Measurements from ENCODE around the gene DUSP14.

Gene DUSP14

DNA sequence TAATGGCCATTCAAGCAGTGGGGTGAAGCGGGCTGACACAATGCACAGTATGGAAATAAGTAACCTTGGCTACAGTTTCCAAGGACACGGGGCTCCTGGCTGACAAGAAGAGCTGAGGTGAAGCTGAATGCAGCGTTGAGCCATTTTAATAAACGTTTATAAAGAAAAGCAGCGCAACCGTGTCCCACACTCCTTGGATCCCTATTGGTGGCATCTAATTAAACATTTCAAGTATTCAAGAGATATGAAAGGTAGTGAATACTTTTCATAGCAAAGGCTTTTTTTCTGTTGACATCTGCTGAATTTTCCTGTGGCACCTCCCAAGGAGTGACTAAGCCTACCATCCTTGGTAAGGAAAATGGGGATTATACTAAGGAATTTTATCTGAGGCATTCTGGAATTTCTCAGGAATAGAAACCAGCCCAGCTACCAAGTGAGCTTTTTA lies 26.5 kb downstream of the DUSP14 start:
- no peak for DNase-seq (ENCODE audit: low read depth)

DNA sequence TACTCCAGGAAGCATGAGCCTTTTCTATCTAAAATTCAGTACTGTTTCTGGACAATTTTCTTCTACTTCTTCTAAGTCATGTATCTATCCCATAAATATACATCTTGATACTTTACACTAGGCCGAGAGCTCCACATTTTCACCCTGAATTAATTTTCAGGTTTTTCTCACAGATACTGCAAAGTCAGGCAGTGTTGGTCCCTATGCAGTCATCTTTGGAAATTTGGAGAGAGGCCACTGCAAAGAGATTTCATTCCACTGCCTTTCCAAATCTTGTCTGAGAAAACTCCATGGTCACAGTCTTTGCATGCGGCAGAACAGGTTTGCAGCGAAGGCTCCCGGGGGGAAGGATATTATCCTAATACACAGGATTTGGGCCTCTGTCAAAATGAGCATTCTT lies 28.2 kb downstream of the DUSP14 start:
- DNase-seq (ENCODE audit: low read depth): no peak

DNA sequence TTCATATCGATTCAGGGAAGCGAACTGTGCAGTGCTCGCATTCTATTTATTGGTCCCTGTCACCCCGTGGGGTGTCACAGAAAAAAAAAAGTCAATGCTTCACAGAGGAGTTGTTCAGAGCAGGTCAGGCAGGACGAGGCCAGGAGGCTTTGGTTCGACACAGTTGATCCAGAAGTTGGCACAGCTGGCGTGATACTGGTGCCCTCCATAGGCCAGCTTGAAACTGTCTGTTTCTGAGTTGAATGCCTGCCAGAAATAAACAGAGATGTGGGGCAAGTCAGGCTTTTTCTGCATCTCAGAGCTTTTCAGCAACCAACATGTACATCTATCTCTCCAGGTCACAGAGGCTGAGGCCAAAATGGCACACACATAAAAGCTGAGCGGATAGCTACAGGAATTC lies 29.1 kb downstream of the DUSP14 start:
- DNase-seq (ENCODE audit: low read depth): peak; percentile 54

DNA sequence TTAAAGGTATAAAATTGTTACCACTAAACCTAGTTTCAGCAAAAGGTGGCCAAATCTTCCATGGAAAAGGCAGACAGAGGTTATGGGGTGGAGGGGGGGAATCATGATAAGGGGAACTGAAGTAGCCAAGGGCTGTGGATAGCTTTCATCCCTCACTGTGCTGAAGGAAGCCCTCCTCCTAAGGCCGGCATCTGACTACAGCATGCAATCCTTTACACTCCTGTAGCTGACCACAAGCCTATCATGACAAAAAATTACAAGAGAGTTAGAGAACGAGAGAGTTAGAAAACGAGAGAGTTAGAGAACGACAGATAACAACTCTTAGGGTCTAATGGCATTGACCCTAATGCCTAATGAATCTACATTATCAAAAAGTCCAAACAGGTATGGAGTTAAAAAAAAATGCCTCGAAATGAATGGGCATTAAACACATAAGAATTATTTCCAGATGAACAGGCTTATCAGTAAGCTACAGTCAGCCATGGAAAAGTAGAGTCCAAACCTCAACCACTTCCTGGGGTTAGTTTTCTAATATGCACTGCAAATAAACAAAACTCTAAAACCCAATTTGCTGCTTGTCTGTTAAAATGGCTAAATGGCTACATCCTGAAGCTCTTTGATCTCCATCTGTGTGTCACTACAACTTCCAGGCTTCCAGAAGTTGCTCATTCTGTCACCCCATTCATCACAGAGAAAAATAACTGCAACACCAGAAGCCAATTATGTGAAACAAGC lies 29.7 kb downstream of the DUSP14 start:
- DNase-seq (ENCODE audit: low read depth): no peak

DNA sequence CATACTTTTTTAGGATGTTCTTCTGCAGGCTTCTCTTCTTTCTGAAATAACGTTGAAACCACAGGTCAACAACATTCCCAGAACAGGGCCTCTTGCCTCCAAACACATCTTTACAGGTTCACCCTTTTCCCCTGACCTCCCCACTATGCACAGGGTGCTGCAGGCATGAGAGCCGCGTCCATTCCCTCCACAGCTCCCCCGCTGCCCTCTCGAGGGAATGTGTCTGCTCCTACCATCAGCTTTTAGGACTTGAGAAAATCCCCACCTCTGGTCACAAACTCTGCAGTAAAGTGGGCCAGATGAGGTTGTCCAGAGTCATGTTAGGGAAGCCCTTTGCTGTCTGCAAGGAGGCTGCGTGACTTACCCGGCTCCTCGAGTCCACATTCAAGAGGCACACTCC lies 30.5 kb downstream of the DUSP14 start:
- DNase-seq (ENCODE audit: low read depth): no peak

- no peak for DNase-seq (ENCODE audit: low read depth)
These were observed 32.1 kb downstream of the DUSP14 start for GRCh38 chr17:37521821-37522220.

- no peak for DNase-seq (ENCODE audit: low read depth)
These were observed 34.1 kb downstream of the DUSP14 start for GRCh38 chr17:37523715-37524219.

- DNase-seq (ENCODE audit: low read depth): peak; percentile 39
These were observed 37.7 kb downstream of the DUSP14 start for GRCh38 chr17:37527249-37527851.

DNA sequence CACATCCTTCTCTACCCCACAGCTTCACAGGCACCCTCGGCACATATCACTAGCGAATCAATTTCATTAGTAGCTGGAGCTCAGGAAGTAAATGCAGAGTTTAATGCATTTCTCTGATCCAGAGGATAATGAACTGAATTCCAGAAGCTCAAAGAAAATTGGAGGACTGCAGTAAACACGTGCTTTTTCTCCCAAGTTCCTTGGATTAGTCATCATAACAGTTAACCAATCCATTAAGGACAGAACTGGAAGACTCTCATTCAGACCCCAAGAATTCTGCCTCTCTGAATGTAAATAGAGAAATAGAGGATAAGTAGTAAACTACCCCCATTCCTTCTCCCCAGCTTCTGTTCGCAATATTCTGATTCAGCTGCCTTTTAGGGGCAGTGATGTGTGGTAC lies 40.7 kb downstream of the DUSP14 start:
- DNase-seq (ENCODE audit: low read depth): no peak

DNA sequence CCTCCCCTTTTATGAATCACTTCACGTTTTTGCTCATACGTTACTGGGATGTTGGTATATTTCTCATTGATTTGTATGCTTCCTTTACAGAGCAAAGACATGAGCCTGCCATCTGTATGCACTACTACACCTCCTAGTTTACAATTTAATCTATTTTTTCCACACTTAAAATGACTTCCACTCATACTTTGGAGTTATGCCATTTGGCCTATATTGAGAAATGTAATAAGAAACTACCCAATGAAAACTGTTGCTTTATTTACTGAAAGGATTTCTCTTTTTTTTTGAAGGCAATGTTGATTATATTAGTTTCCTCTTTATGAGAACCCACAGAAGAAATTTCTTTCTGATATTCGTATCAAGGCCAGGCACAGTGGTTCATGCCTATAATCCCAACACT lies 43.1 kb downstream of the DUSP14 start:
- peak; percentile 31 for DNase-seq (ENCODE audit: low read depth)

GRCh38 chr17:37535906-37536305 lies 46.2 kb downstream of the DUSP14 start:
- DNase-seq (ENCODE audit: low read depth): no peak

DNA sequence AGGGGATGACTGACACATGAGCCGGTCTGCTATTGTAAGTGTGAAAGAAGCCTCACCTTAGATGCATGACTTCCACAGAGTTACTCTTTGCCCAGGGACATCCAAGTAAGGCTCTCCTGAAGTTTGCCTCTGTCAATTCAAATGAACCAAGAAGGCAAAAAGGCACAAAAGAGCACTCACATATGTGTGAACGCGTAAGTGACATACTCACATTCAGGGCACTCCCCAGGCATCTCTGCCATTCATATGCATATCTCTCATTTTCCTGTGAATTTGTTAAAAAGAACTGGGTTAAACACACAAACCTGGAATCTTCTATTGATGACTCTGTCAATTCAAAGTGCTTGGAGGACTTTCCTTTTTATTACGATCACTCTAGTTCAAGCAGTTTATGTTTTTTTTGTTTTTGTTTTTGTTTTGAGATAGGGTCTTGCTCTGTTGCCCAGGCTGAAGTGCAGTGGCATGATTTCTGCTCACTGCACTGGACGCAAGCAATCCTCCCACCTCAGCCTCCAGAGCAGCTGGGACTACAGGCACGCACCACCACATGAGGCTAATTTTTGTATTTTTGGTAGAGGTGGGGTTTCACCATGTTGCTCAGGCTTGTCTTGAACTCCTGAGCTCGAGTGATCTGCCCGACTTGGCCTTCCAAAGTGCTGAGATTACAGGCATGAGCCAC lies 49.4 kb downstream of the DUSP14 start:
- DNase-seq (ENCODE audit: low read depth): no peak

DNA sequence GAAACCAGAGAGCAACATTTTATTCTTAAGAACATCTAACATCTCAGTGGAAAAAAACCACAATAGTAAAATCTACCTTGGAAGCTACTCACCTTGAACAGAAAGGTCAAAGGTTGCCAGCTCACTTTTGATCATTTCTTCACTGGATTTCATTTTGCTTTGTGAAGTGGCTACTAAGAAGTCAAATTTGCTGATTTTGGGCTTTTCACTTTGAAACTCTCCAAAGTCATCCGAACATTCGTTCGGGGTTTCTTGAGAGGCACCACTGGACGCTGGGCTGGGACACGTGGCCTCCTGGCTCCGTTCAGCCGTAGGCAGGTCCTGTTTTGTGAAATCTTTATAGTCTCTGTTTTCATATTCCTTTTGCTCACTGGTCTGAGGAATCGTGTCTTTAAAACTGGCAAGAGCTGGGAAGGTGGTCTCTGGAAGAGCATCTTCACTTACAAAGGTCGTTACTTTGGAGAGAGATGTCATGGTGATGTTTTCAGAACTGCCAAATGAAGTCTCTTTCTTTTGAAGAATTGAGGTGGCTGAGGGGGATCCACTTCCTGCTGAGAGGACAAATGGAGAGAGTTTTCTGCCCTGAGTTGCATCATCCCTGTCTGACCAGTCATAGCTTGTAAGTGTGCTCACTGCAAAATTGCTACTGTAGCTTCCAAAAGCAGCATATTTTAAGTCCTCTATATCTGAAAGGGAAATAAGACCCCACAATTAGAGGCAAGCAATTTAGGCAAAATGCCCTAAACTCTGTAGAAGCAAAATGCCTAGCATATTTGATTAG lies 52.4 kb downstream of the DUSP14 start:
- DNase-seq (ENCODE audit: low read depth): peak; percentile 63

DNA sequence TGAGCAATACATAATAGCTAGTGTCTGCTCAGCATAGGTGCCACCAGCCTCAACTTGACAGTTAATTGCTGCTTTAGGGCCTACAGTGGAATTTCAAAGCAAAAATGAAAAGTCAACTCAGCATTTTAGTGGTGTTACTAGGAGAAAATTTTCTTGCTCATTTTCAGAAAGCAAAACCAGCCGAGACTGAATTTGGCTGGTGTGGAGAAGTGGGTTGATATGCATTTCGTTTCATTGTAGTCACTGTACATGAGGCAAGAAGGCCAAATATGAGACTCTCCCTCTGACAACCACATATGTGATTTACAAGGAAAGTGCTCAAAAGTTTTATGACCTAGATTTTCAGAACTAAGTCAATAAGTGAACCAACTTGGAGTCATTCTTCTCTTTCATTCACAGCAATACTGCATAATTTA lies 54.0 kb downstream of the DUSP14 start:
- no peak for DNase-seq (ENCODE audit: low read depth)

DNA sequence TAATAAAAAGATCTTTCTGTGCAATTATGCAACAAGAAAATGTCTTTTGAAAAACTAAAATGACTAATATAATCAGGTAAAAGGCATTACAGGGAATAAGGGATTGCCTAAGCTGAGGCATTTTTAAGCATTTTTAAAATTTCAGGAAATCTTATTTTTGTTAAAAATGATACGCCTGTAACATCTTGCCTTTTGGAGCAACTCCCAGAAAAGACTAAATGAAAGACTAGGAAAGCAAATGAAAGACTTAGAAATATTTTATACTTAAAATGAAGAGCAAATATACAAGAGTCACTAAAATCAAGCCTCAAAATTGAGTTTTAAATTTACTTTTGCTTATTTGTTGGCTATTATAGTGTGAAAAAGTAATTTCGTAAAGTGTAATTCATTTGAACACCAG lies 55.8 kb downstream of the DUSP14 start:
- no peak for DNase-seq (ENCODE audit: low read depth)

DNA sequence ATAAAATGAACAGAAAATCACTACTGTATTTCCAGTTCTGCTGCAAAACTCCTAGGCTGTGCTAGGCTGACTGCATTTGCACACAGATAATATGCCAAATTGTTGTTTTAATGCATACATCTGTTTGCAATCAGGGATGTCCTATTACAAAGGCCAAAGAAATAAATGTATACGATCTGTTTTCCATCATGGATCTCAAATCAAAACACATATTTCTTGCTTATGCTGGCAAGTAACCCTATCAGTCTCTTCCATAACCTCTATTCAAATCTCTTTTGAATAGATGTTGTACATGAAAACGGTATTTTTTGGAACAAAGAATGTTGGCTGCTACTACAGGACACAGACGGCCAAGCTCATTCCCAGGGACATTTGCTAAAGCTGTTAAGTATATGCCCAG lies 56.6 kb downstream of the DUSP14 start:
- DNase-seq (ENCODE audit: low read depth): peak; percentile 42

GRCh38 chr17:37547986-37548385 lies 58.3 kb downstream of the DUSP14 start:
- DNase-seq (ENCODE audit: low read depth): no peak

DNA sequence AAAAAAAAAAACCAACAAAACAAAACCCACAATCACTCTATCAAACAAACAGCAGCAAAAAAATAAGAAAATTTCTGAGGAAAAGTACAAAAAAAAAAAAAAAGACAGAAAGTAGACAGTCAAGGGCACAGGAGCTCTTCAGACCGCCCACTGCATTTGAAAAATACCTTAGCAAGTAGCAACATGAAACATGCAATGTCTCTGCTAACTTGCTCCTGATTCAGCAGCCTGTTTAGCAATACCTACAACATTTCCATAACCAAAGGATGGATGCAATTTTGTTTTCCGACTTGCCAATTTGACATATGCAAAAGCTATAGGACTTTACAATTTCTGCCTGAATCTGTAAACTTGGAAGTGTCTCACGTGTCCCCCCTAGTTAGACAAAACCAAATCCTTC lies 62.1 kb downstream of the DUSP14 start:
- no peak for DNase-seq (ENCODE audit: low read depth)

DNA sequence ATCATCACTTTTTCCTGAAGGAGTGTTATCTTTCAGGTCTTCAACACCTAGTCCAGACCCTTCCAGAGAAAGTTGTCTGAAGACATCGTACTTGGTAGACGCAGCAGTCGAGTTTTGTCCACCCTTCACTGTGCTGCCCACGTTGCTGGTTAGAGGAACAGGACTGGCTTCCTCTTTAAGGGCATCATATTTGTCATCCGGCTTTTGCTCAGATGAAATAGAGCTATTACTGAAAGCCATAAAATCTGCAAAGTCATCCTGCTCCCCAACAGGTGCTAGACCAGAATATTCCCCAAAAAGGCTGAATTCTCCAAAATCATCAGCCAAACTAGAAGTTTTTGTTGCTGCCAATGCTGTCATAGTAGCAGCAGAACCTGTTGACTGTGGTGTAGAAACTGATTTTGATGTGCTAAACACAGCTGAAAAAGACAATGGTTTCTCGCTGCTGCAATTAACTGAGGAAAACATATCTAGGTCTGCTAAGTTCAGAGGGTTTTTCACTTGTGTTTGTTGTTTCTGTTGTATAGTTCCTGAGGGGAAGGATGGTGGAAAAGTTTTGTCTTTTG lies 63.8 kb downstream of the DUSP14 start:
- no peak for DNase-seq (ENCODE audit: low read depth)

DNA sequence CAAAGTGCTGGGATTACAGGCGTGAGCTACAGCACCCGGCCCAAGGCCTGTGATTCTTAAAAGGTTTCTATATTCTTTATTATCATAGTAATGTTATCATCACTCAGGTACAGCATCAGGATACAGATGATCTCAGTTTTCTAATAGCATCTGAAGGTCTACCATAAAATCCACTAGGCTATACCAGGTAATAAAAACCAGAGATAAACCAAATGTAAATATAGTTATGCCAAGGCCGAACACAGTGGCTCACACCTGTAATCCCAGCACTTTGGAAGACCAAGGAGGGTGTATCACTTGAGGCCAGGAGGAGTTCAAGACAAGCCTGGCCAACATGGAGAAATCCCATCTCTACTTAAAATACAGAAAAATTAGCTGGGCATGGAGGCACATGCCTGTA lies 65.7 kb downstream of the DUSP14 start:
- no peak for DNase-seq (ENCODE audit: low read depth)

- DNase-seq (ENCODE audit: low read depth): no peak
These were observed 67.8 kb downstream of the DUSP14 start for GRCh38 chr17:37557482-37557881.

DNA sequence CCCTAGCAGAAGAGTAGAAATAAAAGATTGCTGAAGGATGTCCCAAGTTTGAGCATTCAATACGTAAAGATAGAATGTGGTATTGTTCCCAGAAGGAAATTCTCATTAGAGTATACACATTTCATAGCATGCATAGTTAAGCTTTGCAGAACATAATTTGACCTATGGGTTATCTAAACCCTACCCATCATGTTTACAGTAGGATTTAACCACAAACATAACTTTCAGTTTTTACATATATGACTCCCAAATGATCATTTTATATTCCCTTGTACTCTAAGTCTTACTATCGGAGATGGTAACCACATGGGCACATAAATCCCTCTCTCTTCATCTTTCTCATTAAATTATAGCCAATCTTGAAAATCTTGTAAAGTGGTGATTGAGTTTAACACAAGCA lies 68.6 kb downstream of the DUSP14 start:
- DNase-seq (ENCODE audit: low read depth): no peak

Data from fibroblast of gingiva (primary cell).